ENCODE results near the gene SGMS2. TPM values are rescaled to one million over a fixed set of nuclear protein-coding genes. Genes with fewer than 3 reads are reported as not detected.

SGMS2 gene
- total and polyA plus RNA-seq, 10 of the 15 experiments (the other 5 are each of a cell fraction or from before 2014, with no cell fraction given), result under 0.01 to 3.2 (median 0.17) TPM; not detected in 4

DNA sequence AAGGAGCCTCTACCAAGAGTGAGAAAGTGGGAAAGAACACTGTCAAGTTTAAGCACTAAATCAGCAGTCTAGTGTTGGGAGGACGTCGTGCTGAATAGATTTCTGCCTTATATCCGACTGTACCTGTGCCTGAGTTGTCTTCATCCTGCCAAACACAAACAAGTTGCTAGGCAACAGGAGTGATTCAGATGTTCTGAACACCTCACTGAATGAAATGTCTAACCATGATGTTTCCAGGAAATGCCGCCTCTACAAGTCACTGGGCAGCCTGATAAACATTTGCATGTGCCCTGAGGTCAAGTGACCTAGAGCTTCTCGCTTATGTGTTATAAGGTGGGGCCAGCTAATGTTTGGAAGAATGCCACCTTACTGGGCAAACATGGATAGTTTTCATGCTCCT lies 37.9 kb downstream of the SGMS2 start (continued):
- TF ChIP-seq, protein P1, sequence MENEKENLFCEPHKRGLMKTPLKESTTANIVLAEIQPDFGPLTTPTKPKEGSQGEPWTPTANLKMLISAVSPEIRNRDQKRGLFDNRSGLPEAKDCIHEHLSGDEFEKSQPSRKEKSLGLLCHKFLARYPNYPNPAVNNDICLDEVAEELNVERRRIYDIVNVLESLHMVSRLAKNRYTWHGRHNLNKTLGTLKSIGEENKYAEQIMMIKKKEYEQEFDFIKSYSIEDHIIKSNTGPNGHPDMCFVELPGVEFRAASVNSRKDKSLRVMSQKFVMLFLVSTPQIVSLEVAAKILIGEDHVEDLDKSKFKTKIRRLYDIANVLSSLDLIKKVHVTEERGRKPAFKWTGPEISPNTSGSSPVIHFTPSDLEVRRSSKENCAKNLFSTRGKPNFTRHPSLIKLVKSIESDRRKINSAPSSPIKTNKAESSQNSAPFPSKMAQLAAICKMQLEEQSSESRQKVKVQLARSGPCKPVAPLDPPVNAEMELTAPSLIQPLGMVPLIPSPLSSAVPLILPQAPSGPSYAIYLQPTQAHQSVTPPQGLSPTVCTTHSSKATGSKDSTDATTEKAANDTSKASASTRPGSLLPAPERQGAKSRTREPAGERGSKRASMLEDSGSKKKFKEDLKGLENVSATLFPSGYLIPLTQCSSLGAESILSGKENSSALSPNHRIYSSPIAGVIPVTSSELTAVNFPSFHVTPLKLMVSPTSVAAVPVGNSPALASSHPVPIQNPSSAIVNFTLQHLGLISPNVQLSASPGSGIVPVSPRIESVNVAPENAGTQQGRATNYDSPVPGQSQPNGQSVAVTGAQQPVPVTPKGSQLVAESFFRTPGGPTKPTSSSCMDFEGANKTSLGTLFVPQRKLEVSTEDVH (IDR thresholded peaks at IDR 0.05; ENCODE audit: low read depth, partially characterized antibody), result no peak
- TF ChIP-seq YBX1 (IDR thresholded peaks at IDR 0.05) (no peak), NBN (IDR thresholded peaks at IDR 0.05) (no peak)

DNA sequence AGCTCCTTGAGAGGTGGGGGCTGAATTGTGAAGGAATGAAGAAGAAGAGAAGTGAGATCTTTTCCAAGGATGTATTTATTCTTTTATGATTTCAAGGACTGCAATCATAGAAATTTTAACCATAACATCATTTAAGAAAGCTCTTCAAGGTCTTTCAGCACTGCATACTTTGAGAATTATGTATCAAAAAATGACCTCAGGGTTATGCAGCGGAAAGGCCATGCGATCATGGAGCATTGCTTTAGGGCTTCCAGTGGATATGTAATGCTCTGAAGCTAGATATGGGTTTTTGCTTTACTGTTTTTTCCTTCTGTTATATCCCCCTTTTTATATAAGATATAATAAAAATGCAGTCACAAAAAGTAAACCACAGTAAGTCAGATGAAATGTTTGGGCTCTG lies 38.7 kb downstream of the SGMS2 start:
- ChIA-PET CTCF (no interaction called here), SMC1A (ENCODE audit: uncharacterized antibody, unreplicated experiment) (interaction anchor here (1.1 kb wide), 1 partner anchor 33 kb away, joined by 3 read pairs; no protein-coding TSS in a partner anchor), POLR2A (no interaction called here), RAD21 (ENCODE audit: unreplicated experiment) (no interaction called here)
- Histone ChIP-seq H3K9ac (ENCODE audit: control insufficient read depth, insufficient read depth, low read length) (no peak overlapping the region), H3K4me3 (no peak overlapping the region), H3K27ac (ENCODE audit: control insufficient read depth, insufficient read depth) (no peak overlapping the region), H3K79me2 (ENCODE audit: control insufficient read depth, insufficient read depth, low read length) (no peaks in the 10 kb centered on the region), H3K9me3 (replicated peaks; ENCODE audit: control insufficient read depth, insufficient read depth, low read length) (no peaks in the 10 kb centered on the region), H3K4me2 (ENCODE audit: control insufficient read depth, insufficient read depth) (no peak overlapping the region), H3K4me1 (ENCODE audit: control insufficient read depth, insufficient read depth, low read length) (no peaks in the 10 kb centered on the region), H3K36me3 (ENCODE audit: control insufficient read depth in 2 of 2, insufficient read depth in 2 of 2, low read length in 1 of 2) (no peaks in the 10 kb centered on the region), H4K20me1 (ENCODE audit: control insufficient read depth, insufficient read depth) (no peaks in the 10 kb centered on the region), H2AFZ (ENCODE audit: control insufficient read depth, low read depth, low read length) (no peak overlapping the region), H3K27me3 (replicated peaks in 1 of 2; ENCODE audit: control insufficient read depth in 2 of 2, insufficient read depth in 2 of 2, low read length in 1 of 2) (no peaks in the 10 kb centered on the region)
- 48% methylated on average over 2 of the region's 2 CpGs for WGBS (ENCODE audit: insufficient coverage, insufficient replicate concordance, low lambda C conversion rate, missing lambda C conversion rate)
- intact Hi-C loops (cut with micrococcal nuclease; ENCODE audit: unreplicated experiment) (no loop called here), in situ Hi-C loops (cut with MboI) (no loop called here)
- BruUV-seq (replicated peaks), result no TSS peak
- FAIRE-seq (no peak), DNase-seq (ENCODE audit: low read depth, low spot score) (no peak), ATAC-seq (no peak)
- TF ChIP-seq RELA (IDR thresholded peaks at IDR 0.05; ENCODE audit: borderline replicate concordance, partially characterized antibody), result no peak
